ENCODE measurements around the gene RETREG1.

The RETREG1 gene

DNA sequence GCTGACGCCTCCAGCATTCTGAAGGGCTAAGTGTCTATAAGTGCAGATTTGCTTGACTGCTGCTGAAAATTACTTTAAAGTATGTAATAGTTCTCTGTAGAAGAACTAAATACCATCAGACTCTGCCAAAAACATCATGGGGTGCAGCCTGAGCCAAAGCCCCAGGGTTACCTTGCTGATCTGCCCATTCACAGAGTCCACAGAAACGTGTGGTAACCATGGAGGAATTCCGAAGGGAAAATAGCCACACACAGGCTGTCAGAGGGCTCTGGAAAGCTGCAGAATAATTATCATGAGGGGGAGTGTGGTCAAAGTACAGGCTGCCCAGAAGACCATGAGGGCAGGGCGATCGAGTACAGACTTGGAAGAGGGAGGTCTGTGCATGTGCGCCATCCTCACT lies 36.4 kb downstream of the RETREG1 start:
- DNase-seq (ENCODE audit: low spot score): no peak

DNA sequence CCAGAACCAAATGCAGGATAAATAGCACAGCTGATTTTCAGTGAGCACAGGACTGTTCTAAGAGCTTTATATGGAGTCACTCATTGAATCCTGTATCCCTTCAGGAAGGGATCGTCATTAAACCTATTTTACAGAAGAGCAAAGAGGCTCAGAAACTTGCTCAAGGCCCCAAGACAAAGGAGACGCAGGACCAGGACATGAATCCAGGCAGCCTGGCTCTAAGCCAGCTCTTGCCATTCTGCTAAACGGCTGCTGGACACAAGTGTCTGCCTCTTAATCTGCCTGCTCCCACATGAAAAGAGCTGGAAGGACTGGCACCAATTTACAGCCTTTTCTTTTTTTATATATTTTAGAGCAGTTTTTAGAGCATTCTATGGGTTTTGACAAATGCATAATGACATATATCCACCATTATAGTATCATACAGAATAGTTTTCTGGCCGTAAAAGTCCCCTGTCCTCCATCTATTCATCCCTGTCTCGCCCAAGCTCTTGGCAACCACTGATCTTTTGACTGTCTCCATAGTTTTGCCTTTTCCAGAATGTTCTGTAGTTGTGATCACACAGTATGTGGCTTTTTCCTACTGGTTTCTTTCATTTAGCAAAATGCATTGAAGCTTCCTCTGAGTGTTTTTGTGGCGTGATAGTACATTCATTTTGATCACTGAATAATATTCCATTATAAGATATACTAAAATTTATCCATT lies 37.5 kb downstream of the RETREG1 start:
- DNase-seq (ENCODE audit: low spot score): no peak

DNA sequence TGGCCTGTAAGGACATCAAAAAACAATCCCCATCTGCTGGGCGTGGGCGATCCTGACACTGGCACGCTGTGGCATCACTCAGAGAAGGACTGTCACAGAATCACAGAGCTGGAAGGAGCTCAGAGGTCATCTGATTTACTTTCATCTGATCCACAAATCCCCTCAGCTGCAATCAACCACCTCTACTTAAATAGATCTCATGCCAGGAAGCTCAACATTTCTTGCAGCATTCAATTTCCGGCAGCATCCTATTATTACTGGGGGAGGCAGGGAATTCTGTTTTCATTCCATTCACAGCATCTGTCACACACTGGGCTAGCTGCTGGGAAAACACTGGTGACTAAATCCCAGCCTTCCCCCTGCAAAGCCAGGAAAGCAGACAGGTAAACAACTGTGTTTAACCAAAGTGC lies 38.3 kb downstream of the RETREG1 start:
- DNase-seq (ENCODE audit: low spot score): no peak

DNA sequence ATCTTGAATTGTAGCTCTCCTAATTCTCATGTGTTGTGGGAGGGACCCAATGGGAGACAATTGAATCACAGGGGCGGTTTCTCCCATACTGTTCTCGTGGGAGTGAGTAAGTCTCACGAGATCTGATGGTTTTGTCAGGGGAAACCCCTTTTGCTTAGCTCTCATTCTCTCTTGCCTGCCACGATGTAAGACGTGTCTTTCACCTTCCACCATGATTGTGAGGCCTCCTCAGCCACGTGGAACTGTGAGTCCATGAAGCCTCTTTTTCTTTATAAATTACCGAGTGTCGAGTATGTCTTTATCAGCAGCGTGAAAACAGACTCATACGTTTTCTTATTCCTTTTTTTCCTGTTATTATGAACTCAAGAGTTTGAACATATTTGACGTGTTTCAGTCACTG lies 39.1 kb downstream of the RETREG1 start:
- DNase-seq (ENCODE audit: low spot score): no peak

DNA sequence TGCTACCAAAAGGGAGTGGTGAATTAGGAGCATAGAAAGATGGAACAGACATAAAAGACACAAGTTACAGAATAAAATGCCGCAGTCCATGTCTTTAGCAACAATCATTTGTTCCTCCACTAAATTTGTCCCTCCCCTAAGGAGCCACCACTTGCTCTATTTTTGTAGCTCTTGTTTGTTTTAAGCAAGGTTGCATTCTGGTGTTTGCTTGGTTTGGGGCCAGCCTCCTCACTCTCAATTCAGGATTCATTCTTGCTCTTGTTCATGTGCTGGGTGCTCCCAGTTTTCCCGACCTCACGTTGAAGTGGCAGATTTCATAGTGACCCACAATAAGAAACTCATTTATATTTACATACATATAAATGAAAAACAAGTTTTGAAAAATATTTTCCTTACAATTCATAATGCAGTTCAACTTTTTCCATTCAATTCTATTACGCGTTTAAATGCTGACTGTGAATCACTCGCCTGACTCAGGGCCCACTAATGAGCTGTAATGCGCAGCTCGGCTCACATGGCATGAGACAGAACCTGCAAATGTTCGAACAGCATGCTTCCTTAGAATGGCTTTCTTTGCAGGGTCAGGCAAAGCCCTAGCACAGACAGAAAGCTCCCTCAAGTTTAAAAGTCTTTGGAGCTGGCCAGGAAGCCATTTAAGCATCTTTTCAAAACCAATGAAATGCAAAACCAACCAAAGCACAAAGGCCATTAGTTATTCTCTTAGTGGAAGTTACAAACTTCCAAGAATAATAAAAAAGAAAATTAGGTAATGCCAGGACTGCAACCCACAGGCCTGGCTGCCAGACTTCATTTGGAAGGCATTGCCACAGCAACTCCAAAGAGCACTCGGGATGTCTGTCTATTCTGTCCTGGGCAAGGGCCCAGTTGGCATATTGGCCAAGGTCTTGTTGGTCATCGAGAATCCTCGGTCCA lies 41.7 kb downstream of the RETREG1 start:
- DNase-seq (ENCODE audit: low spot score): no peak

DNA sequence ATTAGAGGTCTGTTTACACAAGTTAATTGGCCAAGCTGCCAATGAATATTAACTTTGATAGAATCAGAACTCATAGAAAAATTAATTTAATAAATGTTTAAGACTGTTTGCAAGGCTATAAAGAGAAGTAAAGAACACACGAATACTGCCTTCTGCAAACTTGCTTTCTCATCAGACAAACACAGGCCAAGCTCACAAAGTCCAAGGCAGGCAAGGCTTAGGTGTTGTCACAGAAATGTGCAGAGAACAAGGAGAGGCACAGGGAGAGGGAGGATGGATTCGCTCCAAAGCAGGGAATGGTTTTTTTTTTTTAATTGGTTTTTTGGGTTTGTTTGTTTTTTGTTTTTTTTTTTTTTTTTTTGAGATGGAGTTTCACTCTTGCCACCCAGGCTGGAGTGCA lies 43.4 kb downstream of the RETREG1 start:
- DNase-seq (ENCODE audit: low spot score): no peak

DNA sequence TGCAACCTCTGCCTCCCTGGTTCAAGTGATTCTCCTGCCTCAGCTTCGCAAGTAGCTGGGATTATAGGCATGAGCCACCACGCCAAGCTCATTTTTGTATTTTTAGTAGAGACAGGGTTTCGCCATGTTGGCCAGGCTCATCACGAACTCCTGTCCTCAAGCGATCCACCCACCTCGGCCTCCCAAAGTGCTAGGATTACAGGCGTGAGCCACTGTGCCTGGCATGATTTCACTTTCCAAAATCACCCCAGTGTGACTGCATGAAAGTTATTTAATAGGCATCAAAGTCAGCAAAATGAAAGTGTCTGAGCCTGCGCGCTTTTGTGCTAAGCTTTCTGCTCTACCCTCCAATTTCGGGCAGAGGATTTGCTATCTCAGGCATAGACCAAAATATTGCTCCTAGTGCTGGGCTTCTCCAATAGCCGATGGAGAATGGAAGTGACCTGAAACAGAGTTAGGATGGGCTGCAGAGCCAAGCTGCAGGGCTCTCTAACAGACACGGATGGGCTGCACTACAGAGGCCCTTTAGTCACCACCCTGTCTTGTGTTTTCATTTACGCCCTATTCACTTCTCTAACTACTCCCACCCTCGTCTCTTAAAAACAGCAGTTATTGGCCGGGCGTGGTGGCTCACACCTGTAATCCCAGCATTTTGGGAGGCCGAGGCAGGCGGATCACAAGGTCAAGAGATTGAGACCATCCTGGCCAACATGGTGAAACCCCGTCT lies 44.3 kb downstream of the RETREG1 start:
- DNase-seq (ENCODE audit: low spot score): no peak

- no peak for DNase-seq (ENCODE audit: low spot score)
These were observed 45.8 kb downstream of the RETREG1 start for GRCh38 chr5:16571016-16571415.

DNA sequence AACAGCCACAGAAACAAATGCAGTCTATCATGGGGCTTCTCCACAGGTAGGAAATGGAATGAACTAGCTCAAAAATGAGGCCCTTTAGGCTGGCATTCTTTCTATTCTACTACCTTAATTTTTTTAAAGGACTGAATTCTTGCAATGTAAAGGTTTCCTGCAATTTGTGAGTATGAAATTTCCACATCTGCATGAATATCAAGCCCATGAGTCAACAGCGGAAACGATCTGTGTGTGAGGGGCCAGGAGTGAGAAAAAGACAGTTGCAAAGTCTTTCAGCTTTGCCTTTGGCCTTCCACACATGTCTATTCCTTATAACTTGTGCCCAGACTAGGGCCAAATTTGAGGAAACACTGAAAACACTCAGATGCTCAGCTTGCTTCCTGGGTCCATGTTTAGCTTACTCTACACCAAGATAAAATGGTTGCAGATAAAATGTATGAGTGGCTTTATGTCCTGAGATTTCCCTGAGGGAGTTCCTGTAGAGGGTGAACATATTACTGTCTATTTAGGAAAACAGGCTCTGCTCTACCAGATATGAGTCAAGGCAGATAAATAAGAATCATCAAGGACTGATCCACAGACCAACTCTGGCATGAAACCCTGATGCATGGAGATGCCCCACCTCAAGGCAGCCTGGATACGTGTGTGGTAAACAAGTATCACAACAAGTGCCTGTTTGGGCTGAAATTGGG lies 46.5 kb downstream of the RETREG1 start:
- no peak for DNase-seq (ENCODE audit: low spot score)

DNA sequence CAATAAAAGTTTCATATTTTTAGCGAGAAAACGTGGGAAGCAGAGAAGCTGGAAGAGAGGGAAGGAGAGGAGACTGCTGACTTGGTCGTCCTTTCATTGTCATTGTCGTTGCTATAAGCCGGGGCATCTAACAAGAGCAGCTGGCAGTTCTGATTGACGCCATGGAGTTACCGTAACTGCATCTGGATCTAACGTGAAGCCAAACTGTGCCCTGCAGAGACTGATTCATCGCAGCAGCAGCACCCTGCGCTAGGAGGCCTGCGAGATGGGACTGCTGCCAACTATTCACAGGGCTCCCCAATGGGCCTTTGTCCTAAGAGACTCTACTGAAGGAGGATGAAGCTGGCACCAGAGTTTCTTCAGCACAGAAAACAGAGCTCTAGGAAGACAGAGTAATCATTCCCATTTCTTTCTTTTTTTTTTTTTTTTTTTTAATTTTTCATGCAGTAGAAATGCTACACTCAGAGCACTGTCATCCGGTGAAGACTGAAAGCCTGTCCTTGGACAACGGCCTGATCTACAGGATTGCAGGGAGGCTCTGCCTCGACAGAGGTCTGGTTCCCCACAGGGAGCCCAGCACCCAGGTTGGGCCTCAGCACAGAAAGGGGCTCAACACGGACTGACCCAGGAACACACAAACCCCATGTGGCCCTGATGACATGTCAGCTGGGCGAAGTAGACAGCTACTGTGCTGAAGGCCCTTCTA lies 47.8 kb downstream of the RETREG1 start:
- no peak for DNase-seq (ENCODE audit: low spot score)

DNA sequence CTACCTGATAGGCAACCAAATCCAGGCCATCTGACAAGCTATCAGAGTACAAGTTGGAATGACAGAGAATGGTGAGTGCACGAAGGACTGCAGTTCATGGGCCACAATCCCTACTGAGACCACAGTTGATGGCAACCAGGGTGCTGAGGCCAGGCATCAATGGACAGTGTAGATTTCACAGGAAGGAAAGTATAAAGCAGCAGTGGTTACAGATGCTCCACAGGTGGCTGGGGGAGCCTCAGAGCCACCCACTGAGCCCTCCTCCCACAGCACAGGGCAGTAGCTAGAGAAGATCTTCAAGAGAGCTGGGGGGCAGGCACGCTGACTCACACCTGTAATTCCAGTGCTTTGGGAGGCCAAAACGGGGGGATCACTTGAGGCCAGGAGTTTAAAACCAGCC lies 49.4 kb downstream of the RETREG1 start:
- DNase-seq (ENCODE audit: low spot score): no peak

DNA sequence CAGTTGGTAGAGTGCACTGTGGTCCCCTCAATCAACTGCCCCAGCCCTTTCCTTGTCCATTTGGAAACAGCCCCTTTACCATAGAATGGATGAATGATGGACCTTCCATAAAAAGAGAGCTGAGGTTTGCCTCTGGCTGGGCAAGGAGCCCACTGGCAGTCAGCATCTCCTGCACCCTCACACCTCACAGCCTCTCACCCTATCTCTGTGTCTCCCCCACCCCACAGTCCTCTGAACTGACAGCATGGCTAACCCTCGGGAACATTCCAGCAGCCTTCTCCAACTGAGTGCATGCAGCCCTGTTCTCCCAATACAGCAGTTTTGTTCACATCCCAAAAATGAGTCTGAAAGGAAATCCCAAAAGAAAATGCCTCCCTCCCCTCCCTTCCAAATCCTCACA lies 51.7 kb downstream of the RETREG1 start:
- no peak for DNase-seq (ENCODE audit: low spot score)

- no peak for DNase-seq (ENCODE audit: low spot score)
These were observed 52.4 kb downstream of the RETREG1 start for GRCh38 chr5:16564248-16564867.

DNA sequence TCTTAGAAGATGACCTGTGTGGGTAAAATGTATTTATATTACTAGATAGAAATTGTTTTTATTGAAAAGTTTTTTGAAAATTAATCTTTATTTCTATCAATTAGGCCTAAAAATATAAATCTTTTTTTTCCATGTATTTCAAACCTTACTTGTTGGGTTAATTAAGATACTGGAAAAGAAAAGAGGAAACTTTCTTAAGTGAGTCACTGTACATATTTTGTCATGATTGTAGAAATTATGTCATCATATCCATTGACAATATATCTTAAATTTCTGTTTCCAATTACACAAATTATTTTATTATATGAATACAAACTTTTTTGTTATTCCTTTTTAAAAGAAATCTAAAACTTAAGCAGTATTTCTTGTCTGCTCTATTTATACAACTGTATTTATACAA lies 53.1 kb downstream of the RETREG1 start:
- DNase-seq (ENCODE audit: low spot score): no peak

GRCh38 chr5:16561660-16562059 lies 55.1 kb downstream of the RETREG1 start:
- DNase-seq (ENCODE audit: low spot score): no peak

GRCh38 chr5:16559702-16560101 lies 57.1 kb downstream of the RETREG1 start:
- DNase-seq (ENCODE audit: low spot score): no peak

GRCh38 chr5:16558984-16559629 lies 57.7 kb downstream of the RETREG1 start:
- DNase-seq (ENCODE audit: low spot score): no peak

- DNase-seq (ENCODE audit: low spot score): no peak
These were observed 59.3 kb downstream of the RETREG1 start for GRCh38 chr5:16557477-16557876.

GRCh38 chr5:16554110-16554509 lies 62.7 kb downstream of the RETREG1 start:
- DNase-seq (ENCODE audit: low spot score): no peak

GRCh38 chr5:16552666-16553343 lies 64.0 kb downstream of the RETREG1 start:
- DNase-seq (ENCODE audit: low spot score): peak; percentile 57

Measured in hepatic stellate cell (primary cell).